Immature natural killer cell (primary cell): ENCODE measurements around the gene FARP1. TPM values are rescaled to one million over a fixed set of nuclear protein-coding genes. Genes with fewer than 3 reads are reported as not detected.

ENCODE experiments used
- DNase-seq, 3 donors: peaks; one replicate each; pipeline ENCODE4 v3.0.0; 2022; ENCODE audit warnings: mixed read lengths in 1 of 3
- H3K27ac Mint-ChIP-seq, 6 donors: one replicate each; pipeline ENCODE4 v1.8.0; 2020; ENCODE audit warnings: mixed read lengths in 6 of 6, mild to moderate bottlenecking in 5 of 6, inconsistent platforms in 4 of 6, moderate library complexity in 3 of 6
- H3K27me3 Mint-ChIP-seq, 3 donors: one replicate each; pipeline ENCODE4 v1.8.0; 2020 to 2021; ENCODE audit warnings: low read depth in 3 of 3, mild to moderate bottlenecking in 3 of 3, mixed read lengths in 3 of 3, moderate library complexity in 3 of 3, inconsistent platforms in 1 of 3
- H3K36me3 Mint-ChIP-seq, 3 donors: one replicate each; pipeline ENCODE4 v1.8.0; 2020; ENCODE audit warnings: mixed read lengths in 3 of 3, inconsistent platforms in 2 of 3, mild to moderate bottlenecking in 2 of 3
- H3K4me1 Mint-ChIP-seq, 2 donors: one replicate each; pipeline ENCODE4 v1.8.0; 2020; ENCODE audit warnings: inconsistent platforms in 2 of 2, mild to moderate bottlenecking in 2 of 2, mixed read lengths in 2 of 2, moderate library complexity in 1 of 2
- H3K4me3 Mint-ChIP-seq, 5 donors: one replicate each; pipeline ENCODE4 v1.8.0; 2020; ENCODE audit warnings: mild to moderate bottlenecking in 5 of 5, mixed read lengths in 5 of 5, inconsistent platforms in 3 of 5, moderate library complexity in 3 of 5
- H3K9me3 Mint-ChIP-seq, 6 donors: one replicate each; pipeline ENCODE4 v1.8.0; 2020; ENCODE audit warnings: mild to moderate bottlenecking in 6 of 6, mixed read lengths in 6 of 6, inconsistent platforms in 4 of 6, moderate library complexity in 3 of 6
- polyA plus RNA-seq, 3 donors: library from polyadenylated mRNA; unstranded; fragments of 300-500 nt; fragmentation: Illumina TruSeq; gene quantifications; one replicate each; pipeline ENCODE4 v1.2.3, GENCODE V29; 2021

FARP1 gene
- polyA plus RNA-seq, 3 donors from 2014 or later: 0.09 to 0.72 (median 0.22) TPM

GRCh38 chr13:98110749-98111148, 32.1 kb upstream of the FARP1 start:
- Mint-ChIP-seq H3K9me3 (no peaks in the 10 kb centered on the region), H3K27me3 (peaks cover 0 to 5% (median 3%) of the 10 kb centered on the region in 3 donors), H3K27ac (no peak overlapping the region), H3K36me3 (no peaks in the 10 kb centered on the region), H3K4me1 (no peaks in the 10 kb centered on the region), H3K4me3 (no peak overlapping the region)
- DNase-seq: no peak

GRCh38 chr13:98111168-98112098, 31.5 kb upstream of the FARP1 start:
- H3K36me3 Mint-ChIP-seq: no peaks in the 10 kb centered on the region
- H3K4me3 Mint-ChIP-seq: no peak overlapping the region
- no peak overlapping the region for H3K27ac Mint-ChIP-seq
- no peaks in the 10 kb centered on the region for H3K4me1 Mint-ChIP-seq
- DNase-seq: no peak
- H3K9me3 Mint-ChIP-seq: no peaks in the 10 kb centered on the region
- H3K27me3 Mint-ChIP-seq: peaks cover 0 to 5% (median 3%) of the 10 kb centered on the region in 3 donors

GRCh38 chr13:98112456-98112855, 30.4 kb upstream of the FARP1 start:
- Mint-ChIP-seq H3K36me3 (no peaks in the 10 kb centered on the region), H3K4me3 (no peak overlapping the region), H3K27ac (peak overlapping the region in 1 of 6 donors; percentile 28), H3K27me3 (peaks cover 0 to 3% (median 2%) of the 10 kb centered on the region in 3 donors), H3K9me3 (no peaks in the 10 kb centered on the region), H3K4me1 (no peaks in the 10 kb centered on the region)
- DNase-seq: no peak

GRCh38 chr13:98118865-98119264, 24.0 kb upstream of the FARP1 start:
- Mint-ChIP-seq H3K4me1 (no peaks in the 10 kb centered on the region), H3K9me3 (peaks cover 0 to under 1% (median 0%) of the 10 kb centered on the region in 6 donors), H3K27ac (no peak overlapping the region), H3K36me3 (no peaks in the 10 kb centered on the region), H3K27me3 (peaks cover 0 to 6% (median under 1%) of the 10 kb centered on the region in 3 donors), H3K4me3 (no peak overlapping the region)
- no peak for DNase-seq

DNA sequence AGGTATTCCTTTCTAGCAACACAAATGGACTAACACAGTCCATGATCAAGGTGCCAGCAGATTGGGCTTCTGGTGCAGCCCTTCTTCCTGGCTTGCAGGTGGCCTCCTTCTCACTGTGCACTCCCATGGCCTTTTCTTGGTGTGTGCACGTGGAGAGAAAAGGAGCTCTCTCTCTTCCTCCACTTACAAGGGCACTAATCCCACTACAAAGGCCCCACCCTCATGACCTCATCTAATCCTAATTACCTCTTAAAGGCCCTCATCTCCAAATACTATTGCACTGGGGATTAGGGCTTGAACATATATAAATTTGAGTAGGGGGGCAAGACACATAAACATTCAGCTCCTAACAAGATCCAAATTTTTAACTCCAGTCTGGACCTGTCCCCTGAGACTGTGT, 19.7 kb upstream of the FARP1 start:
- H3K9me3 Mint-ChIP-seq: peaks cover 0 to 7% (median 2%) of the 10 kb centered on the region in 6 donors
- H3K4me3 Mint-ChIP-seq: no peak overlapping the region
- no peaks in the 10 kb centered on the region for H3K36me3 Mint-ChIP-seq
- DNase-seq: no peak
- no peak overlapping the region for H3K27ac Mint-ChIP-seq
- H3K4me1 Mint-ChIP-seq: no peaks in the 10 kb centered on the region
- peaks cover under 1 to 7% (median 7%) of the 10 kb centered on the region in 3 donors for H3K27me3 Mint-ChIP-seq

- Mint-ChIP-seq H3K4me3 (no peak overlapping the region), H3K27ac (no peak overlapping the region), H3K9me3 (peaks cover 0 to 5% (median 1%) of the 10 kb centered on the region in 6 donors), H3K4me1 (no peaks in the 10 kb centered on the region), H3K27me3 (peaks cover 2 to 9% (median 6%) of the 10 kb centered on the region in 3 donors), H3K36me3 (no peaks in the 10 kb centered on the region)
- no peak for DNase-seq
Measured at GRCh38 chr13:98129059-98129746, 13.7 kb upstream of the FARP1 start.

DNA sequence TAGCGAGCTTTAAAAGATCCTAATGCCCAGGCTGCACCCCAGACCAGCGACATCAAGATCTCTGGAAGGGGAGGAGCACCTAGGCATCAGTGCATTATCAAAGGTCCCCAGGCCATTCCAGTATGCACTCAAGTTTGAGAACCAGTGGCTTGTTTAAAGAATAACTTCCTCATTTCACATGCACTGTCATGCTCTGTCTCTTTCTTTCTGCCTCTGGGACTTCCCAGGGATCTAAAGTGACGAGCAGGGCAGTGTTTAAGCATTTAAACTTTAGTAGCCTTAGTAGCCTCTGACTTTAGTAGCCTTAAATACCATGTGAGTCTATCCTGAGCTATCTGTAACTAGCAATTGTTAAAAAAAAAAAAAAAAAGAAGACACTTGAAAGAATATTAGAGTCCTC, 8.9 kb upstream of the FARP1 start:
- DNase-seq: no peak
- peaks cover 0 to 9% (median 3%) of the 10 kb centered on the region in 3 donors for H3K27me3 Mint-ChIP-seq
- no peak overlapping the region for H3K27ac Mint-ChIP-seq
- no peaks in the 10 kb centered on the region for H3K9me3 Mint-ChIP-seq
- H3K4me1 Mint-ChIP-seq: no peaks in the 10 kb centered on the region
- no peaks in the 10 kb centered on the region for H3K36me3 Mint-ChIP-seq
- H3K4me3 Mint-ChIP-seq: no peak overlapping the region

- Mint-ChIP-seq H3K4me3 (no peak overlapping the region), H3K9me3 (no peaks in the 10 kb centered on the region), H3K4me1 (no peaks in the 10 kb centered on the region), H3K27me3 (peaks cover 1 to 9% (median 3%) of the 10 kb centered on the region in 3 donors), H3K27ac (no peak overlapping the region), H3K36me3 (no peaks in the 10 kb centered on the region)
- DNase-seq: no peak
Measured at GRCh38 chr13:98134901-98135300, 8.0 kb upstream of the FARP1 start.

DNA sequence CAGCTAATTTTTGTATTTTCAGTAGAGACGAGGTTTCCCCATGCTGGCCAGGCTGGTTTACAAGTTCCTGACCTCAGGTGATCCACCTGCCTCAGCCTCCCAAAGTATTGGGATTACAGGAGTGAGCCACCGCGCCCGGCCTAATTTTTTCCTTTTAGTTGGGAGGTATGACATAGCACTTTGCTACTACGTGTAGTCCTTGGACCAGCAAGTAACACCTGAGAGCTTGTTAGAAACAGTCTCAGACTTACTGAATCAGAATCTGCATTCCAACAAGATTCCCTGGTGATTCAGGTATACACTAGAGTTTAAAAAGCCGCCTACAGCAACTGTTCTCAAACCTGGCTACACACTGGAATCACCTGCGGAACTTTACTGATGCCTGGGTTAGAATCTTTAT, 1.8 kb upstream of the FARP1 start:
- Mint-ChIP-seq H3K9me3 (no peaks in the 10 kb centered on the region), H3K27ac (no peak overlapping the region), H3K4me3 (peak overlapping the region in 1 of 5 donors; percentile 54), H3K27me3 (peaks cover 7 to 28% (median 10%) of the 10 kb centered on the region in 3 donors), H3K36me3 (no peaks in the 10 kb centered on the region), H3K4me1 (peaks cover 5 to 14% of the 10 kb centered on the region in 2 donors)
- DNase-seq: no peak

GRCh38 chr13:98141509-98142379, 1.1 kb upstream of the FARP1 start:
- Mint-ChIP-seq H3K4me3 (peak overlapping the region; percentile 48 to 71 (median 61)), H3K4me1 (peaks cover 5 to 14% of the 10 kb centered on the region in 2 donors), H3K27ac (no peak overlapping the region), H3K27me3 (peaks cover 4 to 28% (median 10%) of the 10 kb centered on the region in 3 donors), H3K36me3 (no peaks in the 10 kb centered on the region), H3K9me3 (no peaks in the 10 kb centered on the region)
- DNase-seq: no peak

GRCh38 chr13:98143157-98143553, 261 bp downstream of the FARP1 start:
- Mint-ChIP-seq H3K27ac (no peak overlapping the region), H3K9me3 (peaks cover 0 to 1% (median 0%) of the 10 kb centered on the region in 6 donors), H3K27me3 (peaks cover 4 to 35% (median 10%) of the 10 kb centered on the region in 3 donors), H3K36me3 (no peaks in the 10 kb centered on the region), H3K4me3 (no peak overlapping the region), H3K4me1 (peaks cover 5 to 14% of the 10 kb centered on the region in 2 donors)
- DNase-seq: no peak

DNA sequence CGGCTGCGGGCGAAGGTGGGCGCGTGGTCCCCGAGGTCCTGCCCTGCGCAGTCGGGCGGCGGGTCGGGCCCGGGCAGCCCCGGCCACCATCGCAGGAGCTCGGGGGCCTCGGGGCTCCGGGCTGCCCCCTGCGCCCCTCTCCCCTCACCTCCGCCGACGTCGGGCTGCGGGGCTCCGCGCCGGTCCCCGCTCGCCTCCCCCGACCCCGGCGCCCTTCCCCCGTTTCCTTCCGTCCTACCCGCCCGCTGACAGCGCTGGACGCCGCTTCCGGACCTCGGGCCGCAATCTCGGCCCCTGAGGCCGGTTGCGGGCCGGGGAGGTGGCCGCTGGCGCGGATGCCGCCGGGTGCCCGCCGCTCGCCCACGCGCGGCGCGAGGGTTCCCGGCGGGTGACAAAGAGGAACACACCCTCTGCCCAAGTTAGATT, 720 bp downstream of the FARP1 start:
- Mint-ChIP-seq H3K27me3 (peaks cover 4 to 35% (median 10%) of the 10 kb centered on the region in 3 donors), H3K4me3 (peak overlapping the region in 4 of 5 donors; percentile 68 to 75 (median 70)), H3K27ac (no peak overlapping the region), H3K4me1 (peaks cover 5 to 14% of the 10 kb centered on the region in 2 donors), H3K36me3 (no peaks in the 10 kb centered on the region), H3K9me3 (peaks cover 0 to 1% (median 0%) of the 10 kb centered on the region in 6 donors)
- DNase-seq: no peak

DNA sequence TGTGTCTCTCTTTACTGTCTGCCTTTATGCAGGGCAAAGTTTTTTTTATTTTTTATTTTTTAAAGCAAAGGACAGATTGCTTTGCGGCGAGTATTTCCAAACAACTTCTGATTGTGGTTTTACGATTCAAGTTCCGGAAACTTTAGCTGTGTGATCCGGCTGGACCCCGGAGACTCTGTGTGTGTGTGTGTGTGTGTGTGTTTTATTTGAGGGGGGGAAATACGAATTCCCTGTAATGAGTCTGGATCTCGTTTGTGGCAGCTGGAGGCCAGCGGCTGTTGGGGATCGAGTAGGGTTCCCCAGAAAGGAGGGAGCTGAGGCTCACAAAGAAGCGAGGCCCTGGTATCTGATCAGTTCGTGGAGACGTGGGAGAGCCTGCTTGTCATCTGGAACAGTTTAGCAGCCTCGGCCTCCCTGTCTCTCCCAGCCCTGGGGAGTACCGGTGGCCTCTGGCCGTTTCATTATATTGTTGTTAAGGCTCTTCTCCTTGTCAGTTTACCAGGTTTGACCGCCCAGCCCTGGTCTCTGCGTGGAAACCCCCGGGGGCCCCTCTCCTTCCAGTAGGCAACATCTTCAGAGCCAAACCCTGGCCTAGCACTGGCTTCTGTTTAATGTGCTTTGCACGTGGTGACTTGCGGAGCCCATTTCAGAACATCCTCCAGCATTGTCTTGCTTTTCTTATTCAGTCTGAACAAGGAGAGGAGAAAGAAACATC, 1.3 kb downstream of the FARP1 start:
- Mint-ChIP-seq H3K27me3 (peaks cover 6 to 35% (median 9%) of the 10 kb centered on the region in 3 donors), H3K36me3 (no peaks in the 10 kb centered on the region), H3K4me3 (peak overlapping the region; percentile 68 to 75 (median 69)), H3K27ac (no peak overlapping the region), H3K4me1 (peaks cover 5 to 14% of the 10 kb centered on the region in 2 donors), H3K9me3 (peaks cover 0 to 1% (median 0%) of the 10 kb centered on the region in 6 donors)
- DNase-seq: no peak
